RWPE1 (cell line): ENCODE measurements around the gene DCTN2.
"Not testable (repeated sequence)": the region's sequence is repeated elsewhere in the genome, so short reads cannot be mapped to it uniquely, and the experiment has no call there.

Experiments used
- CTCF ChIA-PET: fragments of 350-600 bp; sonication (Branson Sonifier 250); formaldehyde crosslinking; extraction: SDS; loops from one replicate; lab custom pipeline; 2021; lab: Yijun Ruan, JAX
- POLR2A ChIA-PET: fragments of 400-600 bp; formaldehyde crosslinking; extraction: SDS; loops from one replicate; lab custom pipeline; 2020; ENCODE audit warnings: antibody characterized with exemption; ENCODE audit not compliant: low non-redundant PET; lab: Yijun Ruan, JAX
- DNase-seq: peaks from one replicate; pipeline ENCODE4 v3.0.0; 2012; ENCODE audit warnings: low spot score
- H3K27ac ChIP-seq: fragments of 450-650 bp; 2 replicates; pipeline ENCODE4 v1.5.1; 2017
- TF ChIP-seq, protein P1 (sequence below): fragments of 450-650 bp; conservative IDR thresholded peaks from 2 replicates; pipeline ENCODE4 v1.5.1; 2017; ENCODE audit warnings: low read depth, mild to moderate bottlenecking

The DCTN2 gene

DNA sequence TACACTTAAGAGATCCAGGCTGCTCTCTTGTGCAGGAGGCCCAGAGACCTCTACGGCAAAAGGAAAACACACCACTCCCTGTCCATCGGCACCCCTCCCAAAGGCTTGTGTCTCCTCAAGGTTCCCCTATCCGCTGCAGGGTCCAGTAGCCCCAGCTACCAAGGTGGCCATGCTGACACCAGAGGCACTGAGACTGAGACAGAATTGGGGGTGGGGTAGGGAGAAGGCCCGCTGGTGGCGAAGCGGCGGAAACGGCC is 27.3 kb downstream of the DCTN2 start:
- CTCF ChIA-PET = no interaction called here
- H3K27ac ChIP-seq = peak overlapping the region; percentile 98
- DNase-seq = no peak
- TF ChIP-seq, protein P1, sequence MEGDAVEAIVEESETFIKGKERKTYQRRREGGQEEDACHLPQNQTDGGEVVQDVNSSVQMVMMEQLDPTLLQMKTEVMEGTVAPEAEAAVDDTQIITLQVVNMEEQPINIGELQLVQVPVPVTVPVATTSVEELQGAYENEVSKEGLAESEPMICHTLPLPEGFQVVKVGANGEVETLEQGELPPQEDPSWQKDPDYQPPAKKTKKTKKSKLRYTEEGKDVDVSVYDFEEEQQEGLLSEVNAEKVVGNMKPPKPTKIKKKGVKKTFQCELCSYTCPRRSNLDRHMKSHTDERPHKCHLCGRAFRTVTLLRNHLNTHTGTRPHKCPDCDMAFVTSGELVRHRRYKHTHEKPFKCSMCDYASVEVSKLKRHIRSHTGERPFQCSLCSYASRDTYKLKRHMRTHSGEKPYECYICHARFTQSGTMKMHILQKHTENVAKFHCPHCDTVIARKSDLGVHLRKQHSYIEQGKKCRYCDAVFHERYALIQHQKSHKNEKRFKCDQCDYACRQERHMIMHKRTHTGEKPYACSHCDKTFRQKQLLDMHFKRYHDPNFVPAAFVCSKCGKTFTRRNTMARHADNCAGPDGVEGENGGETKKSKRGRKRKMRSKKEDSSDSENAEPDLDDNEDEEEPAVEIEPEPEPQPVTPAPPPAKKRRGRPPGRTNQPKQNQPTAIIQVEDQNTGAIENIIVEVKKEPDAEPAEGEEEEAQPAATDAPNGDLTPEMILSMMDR = no peak
- POLR2A ChIA-PET = interaction anchor here (1.0 kb wide), 1 partner anchor 11 kb away, joined by 3 read pairs; no protein-coding TSS in a partner anchor

DNA sequence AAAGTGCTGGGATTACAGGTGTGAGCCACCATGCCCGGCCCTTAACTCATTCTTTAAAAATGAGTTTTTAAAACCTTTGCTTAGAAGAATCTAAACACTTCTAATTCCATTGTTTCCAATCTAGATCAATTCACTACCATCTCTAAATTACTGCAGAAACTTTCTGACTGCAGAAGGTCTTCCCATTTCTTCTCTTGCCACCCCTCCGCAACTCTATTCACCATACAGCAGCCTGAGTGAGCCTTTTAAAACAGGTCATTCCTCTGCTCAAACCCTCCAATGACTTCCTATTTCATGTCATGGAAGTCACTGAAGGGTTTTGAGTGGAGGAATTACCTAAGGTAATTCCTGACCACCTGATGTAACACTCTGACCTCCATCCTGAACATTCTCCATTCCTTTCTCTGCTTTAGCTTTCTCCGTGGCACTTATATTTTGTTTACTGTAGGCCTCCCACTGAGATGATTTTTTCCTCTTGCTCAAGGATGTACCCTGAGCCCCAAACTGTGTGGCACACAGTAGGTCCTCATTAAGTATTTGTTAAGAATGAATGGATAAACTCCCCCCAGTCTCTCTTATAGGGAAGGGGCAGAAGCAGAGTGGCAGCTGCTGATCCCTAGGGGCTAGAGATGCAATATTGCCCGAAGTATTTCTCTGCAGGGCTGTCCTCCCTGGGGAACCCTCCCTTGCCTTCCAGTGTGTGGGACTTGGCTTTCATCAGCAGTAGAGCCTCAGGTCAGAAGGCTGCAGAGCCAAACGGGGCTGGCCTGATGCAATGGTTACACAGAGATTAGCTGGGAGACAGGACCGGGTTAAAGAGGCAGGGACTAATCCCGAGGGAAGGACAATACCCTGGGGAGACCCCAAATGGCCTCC is 27.8 kb downstream of the DCTN2 start:
- CTCF ChIA-PET = no interaction called here
- no peak for DNase-seq
- H3K27ac ChIP-seq = peak overlapping the region; percentile 98
- TF ChIP-seq, protein P1 = no peak
- POLR2A ChIA-PET = interaction anchor here (1.0 kb wide), 1 partner anchor 12 kb away, joined by 3 read pairs; no protein-coding TSS in a partner anchor

DNA sequence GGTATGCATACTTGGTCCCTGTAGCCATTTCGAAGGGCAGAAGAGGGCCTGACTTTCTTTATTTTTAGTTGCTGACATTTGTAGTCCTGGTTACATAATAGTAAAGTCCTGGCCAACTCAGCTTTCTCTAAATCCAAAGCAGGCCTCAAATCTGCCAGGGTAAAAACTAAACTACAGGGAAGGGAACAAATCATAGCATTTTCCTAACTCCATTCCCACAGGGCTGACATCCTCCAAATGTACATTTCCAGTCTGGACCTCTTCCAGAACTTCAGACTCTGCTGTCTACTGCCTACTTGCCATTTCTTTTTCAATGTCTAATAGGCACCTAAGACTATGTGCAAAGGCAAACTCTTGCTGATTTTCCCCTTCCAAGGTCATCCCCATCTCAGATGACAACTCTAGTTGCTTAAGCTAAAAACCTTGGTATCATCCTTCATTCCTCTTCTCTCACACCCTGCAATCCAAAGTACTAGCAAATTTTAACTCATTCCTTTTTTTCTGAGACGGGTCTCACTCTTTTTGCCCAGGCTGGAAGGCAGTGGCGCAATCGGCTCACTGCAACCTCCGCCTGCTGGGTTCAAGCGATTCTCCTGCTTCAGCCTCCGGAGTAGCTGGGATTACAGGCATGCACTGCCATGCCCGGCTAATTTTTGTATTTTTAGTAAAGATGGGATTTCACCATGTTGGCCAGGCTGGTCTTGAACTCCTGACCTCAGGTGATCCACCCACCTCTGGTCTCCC is 28.6 kb downstream of the DCTN2 start:
- CTCF ChIA-PET = no interaction called here

DNA sequence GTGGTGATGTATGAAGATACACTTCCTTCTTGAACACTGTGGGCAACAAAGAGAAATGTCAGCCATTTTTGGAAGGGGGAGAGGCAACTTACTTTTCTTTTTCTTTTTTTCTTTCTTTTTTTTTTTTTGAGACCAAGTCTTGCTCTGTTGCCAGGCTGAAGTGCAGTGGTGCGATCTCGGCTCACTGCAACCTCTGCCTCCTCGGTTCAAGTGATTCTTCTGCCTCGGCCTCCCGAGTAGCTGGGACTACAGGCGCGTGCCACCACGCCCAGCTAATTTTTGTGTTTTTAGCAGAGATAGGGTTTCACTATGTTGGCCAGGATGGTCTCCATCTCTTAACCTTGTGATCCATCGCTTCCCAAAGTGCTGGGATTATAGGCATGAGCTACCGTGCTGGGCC is 29.3 kb downstream of the DCTN2 start:
- POLR2A ChIA-PET, CTCF ChIA-PET: not testable (repeated sequence)
- H3K27ac ChIP-seq = peak overlapping the region; percentile 74

More for the DNA sequence above, 28.6 kb downstream of the DCTN2 start:
- no peak for DNase-seq
- POLR2A ChIA-PET = interaction anchor here (0.6 kb wide), 1 partner anchor 226 kb away, joined by 5 read pairs; the partner anchor contains the start of gene TSPAN31
- H3K27ac ChIP-seq = peak overlapping the region; percentile 75
- TF ChIP-seq, protein P1 = no peak

DNA sequence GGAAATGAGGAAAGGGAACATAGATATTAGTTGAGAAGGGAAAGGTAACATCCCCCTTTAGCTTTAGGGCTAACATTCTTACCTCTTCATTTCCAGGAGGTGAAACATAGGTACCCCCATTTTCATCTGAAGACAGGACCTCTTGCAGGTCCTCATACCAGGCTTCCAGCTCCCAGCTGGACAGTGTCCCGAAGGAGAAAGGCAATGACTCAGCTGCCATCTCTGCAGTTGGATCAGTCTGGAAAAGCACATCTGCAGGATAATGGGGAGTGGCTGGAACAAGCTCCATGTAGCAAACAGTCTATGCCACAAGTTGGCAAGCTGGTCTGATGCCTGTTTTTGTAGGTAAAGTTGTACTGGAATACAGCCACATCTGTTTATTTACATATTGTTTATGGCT is 29.8 kb downstream of the DCTN2 start:
- DNase-seq = no peak
- TF ChIP-seq, protein P1 = no peak
- peak overlapping the region; percentile 74 for H3K27ac ChIP-seq
- CTCF ChIA-PET = interaction anchor here (0.5 to 1.1 kb wide), 2 partner anchors 18 to 62 kb away, joined by 3 read pairs; partner anchors contain the start of gene INHBE
- POLR2A ChIA-PET = no interaction called here

More for the DNA sequence above, 29.3 kb downstream of the DCTN2 start:
- not testable (repeated sequence) for DNase-seq

DNA sequence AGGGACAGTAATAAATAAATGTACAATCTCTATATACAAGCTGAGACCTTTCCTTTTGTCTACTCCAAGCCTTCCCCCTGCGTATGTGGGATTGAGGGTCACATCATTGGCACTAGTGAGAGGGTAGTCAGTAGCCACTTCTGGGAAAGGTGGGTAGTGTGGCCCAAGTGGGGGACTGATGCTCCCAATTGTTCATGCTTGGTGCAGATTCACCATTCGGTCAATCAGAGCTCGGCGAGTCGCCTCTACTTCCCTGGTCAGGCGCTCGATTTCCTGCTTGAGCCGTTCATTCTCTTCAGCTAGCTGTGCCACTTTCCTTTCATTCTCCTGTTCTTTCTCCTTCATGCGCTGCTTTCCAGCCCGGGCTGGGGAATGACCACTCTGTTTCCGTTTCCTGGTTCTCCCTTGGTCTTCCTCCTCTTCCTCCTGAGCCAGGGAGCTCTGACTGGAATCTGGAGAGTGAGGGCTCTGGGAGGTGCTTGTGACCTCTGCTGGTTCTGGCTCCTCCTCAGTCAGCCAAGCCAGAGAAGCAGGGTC is 30.3 kb downstream of the DCTN2 start:
- TF ChIP-seq, protein P1 = no peak
- POLR2A ChIA-PET = no interaction called here
- peak overlapping the region; percentile 74 for H3K27ac ChIP-seq
- CTCF ChIA-PET = interaction anchor here (0.5 to 1.1 kb wide), 2 partner anchors 17 to 61 kb away, joined by 3 read pairs; partner anchors contain the start of gene INHBE
- no peak for DNase-seq
